AG08395 (cell line): ENCODE results near the gene HSPD1.

Experiments used
- DNase-seq: peaks from one replicate; pipeline ENCODE4 v3.0.0; 2012; ENCODE audit warnings: mixed read lengths, low spot score

The HSPD1 gene

DNA sequence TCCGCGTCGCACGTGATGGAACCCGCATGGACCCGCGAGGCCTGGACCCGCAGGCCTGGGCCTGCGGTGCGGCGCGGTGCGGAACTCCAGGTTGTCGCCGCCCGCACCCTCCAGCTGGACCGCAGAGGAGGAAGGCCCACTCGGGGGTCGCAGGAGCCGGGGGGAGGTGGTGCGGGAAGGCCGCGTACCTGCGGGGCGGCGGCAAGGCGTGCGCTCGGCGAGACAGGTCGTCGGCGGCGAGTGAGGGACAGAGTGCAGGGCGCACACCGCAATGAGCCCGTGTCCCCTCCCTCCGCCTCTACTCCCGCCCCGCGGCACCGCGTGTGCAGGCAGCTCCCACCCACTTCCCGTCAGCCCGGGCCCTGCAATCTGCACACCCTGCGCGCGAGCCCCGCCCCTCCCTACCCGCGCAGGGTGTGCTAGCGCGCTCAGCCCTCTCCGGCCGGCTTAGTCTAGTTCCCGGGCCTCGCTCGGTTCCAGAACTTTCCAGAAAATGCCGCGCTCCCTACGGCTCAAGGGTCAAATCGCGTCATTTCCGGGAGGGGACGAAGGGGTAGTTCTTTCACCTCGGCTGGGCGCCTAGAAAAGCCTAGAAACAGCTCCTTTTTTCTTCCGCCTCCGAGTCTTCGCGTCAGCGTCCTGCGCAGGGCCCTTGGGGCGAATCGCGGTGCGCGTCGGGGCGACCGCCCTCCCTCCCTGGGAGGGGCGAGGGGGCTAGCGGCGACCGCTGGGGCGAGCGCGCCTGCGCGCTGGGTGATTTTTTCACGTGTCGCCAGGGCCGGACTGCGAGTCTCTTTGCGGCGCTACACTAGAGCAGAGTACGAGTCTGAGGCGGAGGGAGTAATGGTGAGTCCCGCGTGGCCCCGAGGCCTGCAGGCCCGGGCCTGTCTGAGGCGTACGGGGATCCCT is at the start of gene HSPD1, which contains the start of gene HSPE1:
Gene HSPD1 (minus strand): TSS at position 247 of the 909 bp plus-strand sequence. CDS start 992 bp downstream, outside the sequence.
Gene HSPE1 (plus strand): TSS at position 786 of the 909 bp plus-strand sequence. CDS start 58 bp downstream, at position 844.
- DNase-seq: peak; percentile 97

DNA sequence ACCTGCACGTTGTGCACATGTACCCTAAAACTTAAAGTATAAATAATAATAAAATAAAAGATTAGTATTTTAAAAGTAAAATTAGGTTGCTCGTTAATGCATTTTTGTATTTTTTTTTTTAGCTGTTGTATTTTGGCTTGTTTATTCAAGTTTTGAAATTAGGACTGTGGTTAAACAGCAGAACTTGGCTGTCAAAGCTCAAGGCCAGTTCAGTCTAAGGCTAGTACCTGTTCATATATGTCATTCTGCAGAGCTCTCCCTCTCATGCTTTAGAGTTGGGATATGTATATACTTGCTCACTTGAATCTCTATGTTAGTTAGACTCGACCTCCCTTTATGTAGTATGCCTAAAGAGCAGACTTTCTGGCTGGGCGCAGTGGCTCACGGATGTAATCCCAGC is 48.9 kb upstream of the HSPD1 start:
- no peak for DNase-seq

DNA sequence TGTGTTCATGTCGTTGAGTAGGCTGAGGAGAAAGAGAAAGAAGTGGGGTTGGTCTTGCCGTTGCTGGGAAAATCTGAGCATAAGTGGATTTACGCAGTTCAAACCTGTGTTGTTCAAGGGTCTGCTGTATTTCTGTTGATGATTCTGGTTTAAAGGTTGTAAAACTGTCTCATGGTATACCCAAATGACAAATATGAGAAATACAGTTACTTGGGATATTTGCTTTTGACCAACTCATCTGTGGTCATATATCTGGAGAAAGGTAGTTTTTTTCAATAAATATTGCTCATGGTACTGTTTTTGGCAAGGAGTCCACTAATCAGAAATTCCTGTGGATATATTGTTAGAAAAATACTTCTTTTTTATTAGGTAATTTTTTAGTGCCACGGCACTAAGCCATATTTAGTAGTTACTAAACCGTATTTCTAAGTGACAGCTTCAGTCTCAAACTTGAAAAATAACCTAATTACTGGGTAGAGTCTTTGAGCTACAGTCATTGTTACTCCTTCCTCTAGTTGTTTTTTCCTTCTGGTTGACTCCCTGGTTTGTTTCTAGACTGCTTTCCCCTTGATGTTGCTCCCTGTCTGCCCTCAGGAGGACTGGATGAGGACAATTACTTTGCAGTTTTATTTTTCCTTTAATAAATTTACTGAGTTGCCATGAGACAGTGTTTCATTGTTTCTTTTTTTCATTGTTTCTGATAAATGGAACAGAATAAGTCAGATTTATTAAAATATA is 47.7 kb upstream of the HSPD1 start:
- no peak for DNase-seq

DNA sequence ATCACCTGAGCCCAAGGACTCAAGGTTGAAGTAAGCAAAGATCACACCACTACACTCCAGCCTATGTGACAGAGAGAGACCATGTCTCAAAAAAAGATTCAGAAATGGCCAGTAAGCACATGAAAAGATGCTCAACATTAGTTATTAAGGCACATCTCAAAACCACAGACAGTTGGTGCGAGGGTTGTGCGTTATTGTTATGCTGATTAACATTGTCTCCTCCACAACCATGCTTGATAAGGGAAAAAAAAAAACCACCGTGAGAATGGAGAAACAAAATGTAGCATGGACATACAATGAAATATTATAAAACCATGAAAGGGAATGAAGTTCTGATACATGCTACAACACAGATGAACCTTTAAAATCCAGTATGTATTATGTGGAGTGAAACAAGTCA is 43.6 kb upstream of the HSPD1 start:
- no peak for DNase-seq

DNA sequence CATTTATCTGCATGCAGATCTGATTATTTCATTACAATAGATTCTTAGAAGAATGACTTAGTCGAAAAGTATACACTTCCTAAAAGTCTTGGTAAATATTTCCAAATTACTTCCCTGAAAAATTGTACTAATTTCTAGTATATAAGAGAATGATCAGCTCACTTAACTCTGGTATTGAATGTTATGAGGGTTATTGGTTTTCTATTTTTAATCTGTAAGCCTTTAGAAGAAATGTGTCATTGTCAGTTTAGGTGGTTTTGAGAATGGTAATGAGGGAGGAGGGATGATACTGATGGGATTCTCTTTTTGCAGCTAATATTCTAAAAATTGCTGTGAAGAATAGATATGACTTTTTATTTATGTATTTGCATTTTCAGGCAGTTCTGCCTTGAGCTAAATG is 40.1 kb upstream of the HSPD1 start:
- DNase-seq: no peak

DNA sequence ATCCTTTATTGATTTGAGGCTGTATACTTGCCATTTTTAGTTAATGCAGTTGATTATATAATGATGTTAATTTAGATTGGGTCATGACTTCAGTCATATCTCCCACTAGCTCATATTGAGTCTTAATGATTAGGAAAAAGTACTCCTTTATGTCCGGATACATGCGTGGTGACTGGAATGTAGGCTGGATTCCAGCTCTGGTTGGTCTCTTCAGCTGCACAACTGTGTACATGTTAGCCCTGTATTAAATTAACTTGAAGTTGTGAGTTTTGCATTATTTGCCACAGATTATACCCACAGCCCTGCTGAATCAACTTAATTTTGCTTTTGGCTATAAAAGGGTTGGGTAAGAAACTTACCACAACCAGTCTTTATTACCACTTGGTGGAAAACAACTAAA is 38.8 kb upstream of the HSPD1 start:
- no peak for DNase-seq

DNA sequence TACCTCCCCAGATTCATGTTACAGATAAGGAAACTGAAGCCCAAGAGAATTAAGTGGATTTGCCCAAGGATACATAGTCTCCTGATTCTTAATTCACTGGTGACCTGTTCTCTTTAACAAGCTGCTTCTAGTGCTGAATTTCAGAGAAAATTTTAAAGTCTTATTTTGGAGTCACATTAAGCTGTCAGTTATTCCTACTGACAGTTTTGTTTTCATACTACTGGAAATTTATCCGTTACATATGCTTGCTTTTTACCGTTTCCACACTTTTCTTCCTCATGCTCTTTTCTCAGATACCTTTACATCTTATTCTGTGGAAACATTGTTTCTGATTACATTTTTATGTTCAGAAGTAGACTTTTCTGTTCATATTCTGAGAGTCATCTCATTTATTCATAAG is 17.5 kb upstream of the HSPD1 start:
- no peak for DNase-seq

DNA sequence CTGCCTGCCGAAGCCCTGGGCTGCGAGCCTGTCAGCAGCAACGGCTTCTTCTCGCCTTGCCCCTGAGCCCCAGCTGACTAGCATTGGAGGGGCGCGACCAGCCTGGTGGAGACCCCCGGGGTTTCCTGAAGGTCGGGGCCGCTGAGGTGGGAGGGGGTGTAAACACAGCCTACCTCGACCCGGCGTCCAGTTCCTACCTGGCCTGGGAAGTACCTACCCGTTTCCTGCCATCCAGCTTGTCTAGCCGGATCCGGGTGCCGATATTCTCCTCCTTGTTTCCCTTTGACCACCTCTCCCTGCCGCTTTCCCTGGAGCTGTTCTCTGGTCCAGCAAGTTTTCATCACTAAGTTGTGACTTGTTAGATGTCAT is 16.7 kb upstream of the HSPD1 start:
- DNase-seq: peak; percentile 18

DNA sequence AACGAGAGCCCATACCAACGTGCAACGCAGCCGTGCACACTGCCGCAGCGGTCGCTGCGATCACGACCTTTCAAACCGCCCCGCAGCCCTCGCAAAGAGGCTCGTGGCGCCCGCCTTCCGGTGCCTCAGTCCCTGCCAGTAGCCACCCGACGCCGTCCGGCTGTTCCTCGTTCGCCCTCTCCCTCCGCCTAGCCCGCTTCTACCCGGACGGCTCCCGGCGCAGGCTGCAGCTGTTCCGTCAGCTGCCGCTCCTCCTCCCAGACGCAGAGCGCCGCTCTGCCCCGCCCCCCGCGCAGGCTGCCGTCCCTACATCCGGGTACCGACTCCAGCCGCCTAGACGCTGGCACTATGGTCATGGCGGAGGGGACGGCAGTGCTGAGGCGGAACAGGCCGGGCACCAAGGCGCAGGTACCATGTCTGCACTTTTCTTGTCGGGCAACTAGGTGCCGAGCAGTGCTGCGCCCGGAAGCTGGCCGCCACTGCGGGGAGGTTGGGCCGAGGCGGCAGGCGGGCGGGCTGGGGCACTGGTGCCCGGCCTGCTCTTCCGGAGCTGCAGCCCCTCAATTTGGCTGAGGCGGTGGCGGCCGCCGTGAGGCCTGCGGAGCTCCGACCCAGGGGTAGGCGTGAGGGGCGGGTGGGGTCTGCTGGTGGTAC is 16.2 kb upstream of the HSPD1 start, which contains the start of gene MOB4:
Gene MOB4 (plus strand): TSS at position 328 of the 654 bp plus-strand sequence. CDS start 21 bp downstream, at position 349.
- DNase-seq: peak; percentile 96

DNA sequence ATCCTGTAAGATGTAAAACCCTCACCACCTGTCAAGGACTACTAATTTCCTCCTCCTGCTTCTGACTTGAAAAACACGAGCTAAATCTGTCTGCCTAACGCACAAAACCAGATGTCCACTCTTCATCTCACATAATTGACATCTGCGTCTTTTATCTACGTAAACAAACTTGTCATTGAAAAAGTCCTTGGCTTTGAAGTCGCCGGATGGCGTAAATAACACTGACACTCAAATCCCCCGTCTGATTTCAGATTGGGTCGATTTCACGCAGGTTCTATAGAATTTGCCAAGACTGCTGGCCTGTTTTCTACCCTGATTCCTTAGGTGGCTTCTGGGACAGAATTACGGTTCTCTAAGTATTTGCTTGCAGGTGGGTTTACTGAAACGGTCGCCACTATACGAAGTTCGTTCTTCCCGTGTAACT is 15.7 kb upstream of the HSPD1 start:
- DNase-seq: no peak

DNA sequence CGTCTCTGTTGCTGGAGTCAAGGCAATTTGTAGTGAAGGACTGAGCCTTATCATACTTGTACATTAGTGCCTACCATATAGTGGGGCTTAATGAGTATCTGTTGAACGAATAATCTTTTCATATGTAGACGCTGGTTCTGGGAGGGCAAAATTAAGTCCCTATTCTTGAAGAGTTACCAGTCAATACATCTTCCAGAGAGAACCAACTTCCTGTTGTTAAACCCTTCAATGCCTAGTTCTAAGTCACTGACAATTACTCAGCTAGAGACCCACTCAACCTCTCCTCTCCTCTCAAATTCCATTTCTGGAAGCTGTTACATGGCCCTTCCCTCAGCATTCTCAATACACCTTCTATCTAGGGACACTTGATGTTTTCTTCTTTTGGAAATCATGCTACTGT is 15.1 kb upstream of the HSPD1 start:
- no peak for DNase-seq

DNA sequence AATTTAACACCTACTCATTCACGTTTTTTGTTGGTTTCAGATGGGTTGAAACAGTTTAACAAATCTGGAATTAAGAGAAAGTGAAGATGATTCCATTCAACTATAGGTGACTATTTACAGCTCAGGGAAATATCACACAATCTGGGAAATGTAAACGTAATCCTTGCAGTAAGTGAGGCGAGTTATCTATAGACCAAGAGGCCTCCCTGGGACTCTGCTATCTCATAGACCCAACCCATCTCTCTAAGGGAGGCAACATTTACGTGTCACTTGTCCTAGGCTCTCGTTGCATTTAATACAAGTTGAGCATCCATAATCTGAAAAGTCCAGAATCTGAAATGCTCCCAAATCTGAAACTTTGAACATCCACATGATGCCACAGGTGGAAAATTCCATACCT is 14.3 kb upstream of the HSPD1 start:
- DNase-seq: no peak

DNA sequence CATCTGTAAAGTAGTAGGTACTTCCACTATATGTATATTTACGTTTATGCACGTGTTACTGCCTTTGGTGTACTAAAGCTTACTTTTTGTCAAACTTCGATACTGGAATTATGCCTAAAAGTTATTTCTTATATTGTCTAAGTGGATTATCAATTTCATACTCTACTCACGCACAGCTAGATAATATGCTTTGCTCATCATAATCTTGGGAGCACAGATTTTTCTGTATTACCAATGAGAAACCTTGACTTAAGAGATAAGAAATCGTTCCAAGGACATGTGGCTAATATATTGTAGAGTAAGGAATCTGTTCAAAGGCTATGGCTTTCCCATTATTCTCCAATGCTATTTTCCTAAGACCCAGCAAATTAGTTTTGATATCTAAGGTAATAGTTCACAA is 7.0 kb upstream of the HSPD1 start:
- DNase-seq: no peak

DNA sequence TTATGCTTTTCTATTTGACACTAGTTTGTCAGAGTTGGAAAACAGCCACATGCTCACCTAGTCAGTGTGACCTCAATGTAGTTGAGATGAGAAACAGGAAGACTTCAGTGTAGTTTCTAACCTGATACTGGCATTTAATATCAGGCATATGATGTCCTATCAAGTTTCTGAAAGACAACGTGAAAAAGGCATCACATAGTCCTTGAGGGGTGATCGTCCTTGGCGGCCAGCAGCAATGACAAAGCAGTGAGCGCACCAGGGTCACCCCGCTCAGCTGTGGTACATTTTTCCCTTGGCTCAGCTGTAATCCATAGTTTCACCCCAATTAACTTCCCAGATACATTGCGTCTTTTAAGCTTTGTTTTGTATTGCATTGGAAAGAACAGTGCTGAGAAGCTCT is 4.9 kb upstream of the HSPD1 start:
- DNase-seq: no peak

DNA sequence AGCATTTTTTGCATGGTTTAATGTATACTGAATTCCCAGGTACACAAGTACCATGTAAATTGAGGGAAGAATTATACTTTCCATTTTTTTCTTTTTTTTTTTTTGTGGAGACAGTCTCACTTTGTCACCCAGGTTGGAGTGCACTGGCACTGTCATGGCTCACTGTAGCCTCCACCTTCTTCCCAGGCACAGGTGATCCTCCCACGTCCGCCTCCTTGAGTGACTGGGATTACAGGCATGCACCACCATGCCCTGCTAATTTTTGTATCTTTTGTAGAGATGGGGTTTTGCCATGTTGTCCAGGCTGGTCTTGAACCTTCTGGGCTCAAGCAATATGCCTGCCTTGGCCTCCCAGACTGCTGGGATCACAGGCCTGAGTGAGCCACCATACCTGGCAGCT is 4.4 kb upstream of the HSPD1 start:
- no peak for DNase-seq

DNA sequence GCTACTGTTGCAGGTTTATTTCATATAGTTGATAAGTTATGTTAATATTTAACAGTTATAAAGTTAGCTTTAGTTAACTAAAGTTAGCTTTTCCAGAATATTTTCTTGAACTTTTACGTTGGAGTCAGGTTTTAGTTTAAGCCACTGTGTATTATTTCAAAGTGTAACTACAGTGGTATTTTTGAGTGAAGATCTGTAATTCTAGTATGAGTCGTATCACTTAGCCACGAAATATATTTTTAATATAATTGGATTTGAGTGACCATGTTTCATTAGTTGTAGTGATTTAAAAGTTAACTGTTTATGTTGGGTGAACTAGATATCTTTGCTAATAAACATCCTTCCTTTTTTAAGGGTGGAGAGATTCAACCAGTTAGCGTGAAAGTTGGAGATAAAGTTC is 3.0 kb upstream of the HSPD1 start:
- no peak for DNase-seq

DNA sequence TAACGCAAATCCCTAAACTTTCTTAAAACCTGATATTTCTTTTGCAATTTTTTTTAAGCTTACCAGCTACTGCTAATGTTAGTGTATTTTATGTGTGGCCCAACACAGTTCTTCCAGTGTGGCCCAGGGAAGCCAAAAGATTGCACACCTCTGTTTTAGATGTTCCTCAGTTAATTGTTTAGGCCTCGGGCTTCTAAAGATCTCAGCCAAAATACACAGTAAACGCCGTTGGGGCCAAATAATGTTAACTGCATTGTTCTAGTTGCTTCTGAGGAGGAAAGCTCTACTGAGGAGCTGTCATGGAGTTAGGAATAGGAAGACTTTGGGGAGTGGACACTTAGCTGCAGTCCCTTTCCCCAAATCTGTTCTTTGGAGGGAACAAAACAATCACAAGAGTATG is 2.6 kb upstream of the HSPD1 start:
- no peak for DNase-seq

DNA sequence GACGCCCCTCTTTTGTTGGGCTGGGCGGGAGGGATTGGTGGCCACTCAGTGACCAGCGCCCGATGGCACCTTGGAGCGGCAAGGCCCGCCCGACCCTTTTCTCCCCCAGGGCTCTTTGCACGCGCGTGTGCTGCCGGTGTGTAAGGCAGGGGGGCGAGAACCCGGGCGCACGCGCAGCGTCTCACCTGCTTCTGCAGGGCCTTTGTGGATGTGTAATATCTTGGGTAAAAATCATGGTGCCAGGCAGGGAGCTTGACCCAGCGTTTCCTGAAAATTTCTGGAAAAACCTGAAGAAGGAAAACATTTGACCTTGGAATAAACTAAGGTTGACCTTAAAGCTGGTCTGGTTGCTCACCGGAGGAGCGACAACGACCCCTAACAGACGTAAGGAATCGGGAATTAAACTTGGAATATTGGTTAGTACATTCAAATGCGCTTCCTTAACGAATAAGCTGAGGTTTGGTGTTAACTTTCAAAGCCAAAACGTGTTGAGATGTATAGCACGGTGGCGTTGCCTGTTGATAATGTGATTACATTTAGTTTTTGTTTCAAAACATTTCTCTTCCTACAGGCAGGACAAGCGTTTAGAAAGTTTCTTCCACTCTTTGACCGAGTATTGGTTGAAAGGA is 977 bp upstream of the HSPD1 start:
- DNase-seq: no peak

DNA sequence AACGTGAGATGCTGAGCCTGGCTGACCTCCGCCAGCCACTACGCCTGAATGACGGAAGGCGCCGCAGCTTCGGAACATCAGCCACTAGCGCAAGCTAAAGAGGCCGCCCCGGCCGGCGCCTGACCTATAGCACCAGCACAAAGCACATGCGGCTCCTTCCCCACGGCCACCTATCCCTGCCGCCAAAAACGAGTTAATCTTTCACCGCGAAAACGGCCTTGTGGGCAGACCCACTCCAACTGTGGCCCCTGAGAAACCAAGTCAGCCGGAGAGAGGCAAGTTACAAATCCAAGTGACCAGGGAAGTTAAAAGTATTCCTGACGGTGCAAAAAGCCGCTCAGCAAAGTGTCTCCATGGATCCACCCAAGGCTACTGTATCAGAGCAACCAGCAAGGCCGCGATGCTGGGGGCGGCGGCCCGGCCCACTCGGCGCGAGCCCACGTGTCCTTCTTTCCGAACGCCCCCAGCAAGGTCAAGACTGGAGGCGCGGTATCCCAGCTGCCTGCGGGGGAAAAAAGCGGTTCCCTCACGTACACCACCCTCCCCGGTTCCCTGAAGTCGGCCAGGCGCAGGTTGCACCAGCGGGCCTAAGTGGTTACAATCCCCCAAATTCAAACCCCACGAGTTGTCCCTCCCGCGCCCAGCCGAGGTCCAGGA is 575 bp downstream of the HSPD1 start:
- DNase-seq: peak; percentile 47

DNA sequence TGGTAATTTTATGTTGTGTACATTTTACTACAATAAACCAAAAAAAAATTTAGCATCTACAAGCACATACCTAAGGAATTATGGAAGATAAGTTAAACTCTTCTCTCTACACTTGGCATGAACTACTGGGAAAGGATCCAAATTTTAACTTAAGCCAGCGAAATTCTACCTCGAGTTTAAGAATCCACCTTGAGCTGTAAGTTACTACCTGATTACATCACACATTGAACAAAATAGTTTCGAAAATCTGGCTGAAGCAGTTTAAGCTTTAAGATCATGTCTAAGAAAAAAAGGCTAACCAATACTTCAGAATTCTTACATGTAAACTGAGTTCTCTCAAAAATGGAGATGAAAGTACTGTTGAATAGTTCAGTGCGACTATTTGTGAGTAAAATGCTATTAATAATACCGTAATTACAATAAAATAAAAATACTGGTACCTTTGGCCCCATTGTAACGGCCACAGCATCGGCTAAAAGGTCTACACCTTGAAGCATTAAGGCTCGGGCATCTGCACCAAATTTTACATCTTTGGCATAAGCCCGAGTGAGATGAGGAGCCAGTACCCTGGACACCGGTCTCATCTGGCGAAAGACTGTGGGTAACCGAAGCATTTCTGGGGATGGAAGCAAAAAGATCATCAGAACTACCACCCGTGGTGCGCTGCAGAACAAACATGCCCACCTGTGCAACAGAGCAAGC is 1.3 kb downstream of the HSPD1 start:
- no peak for DNase-seq

DNA sequence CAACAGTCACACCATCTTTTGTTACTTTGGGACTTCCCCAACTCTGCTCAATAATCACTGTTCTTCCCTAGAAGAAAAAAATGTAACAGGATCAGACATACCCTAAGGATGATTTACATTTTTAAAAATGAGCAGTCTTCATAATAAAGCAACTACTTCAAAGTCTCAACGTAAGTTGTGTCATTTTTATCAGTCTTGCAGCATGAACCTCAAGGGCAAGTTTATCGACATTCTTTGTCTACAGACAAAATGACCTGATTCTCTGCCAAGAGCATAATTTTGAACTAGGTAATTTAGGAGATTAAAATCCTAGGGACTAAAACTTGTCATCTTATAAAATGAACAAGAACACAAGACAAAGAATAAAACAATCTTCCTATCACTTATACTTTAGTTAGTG is 2.3 kb downstream of the HSPD1 start:
- no peak for DNase-seq
